ENCODE data around the gene H3-3A.

H3-3A gene

DNA sequence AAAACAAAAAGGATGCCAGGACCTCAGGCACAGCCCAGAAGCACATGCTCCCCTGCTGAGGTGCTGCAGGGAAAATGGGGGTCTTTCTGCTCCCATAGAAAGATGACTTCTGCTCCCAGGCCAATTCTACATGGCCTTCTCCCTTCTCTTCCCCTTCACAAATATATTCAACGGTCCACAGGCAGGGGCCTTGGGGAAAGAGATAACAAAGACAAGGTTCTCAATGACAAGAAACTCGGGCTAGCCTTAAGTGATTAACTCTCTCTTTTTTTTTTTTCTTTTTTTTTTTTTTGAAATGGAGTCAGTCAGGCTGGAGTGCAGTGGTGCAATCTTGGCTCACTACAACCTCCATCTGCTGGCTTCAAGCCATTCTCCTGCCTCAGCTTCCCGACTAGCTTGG, 54.2 kb downstream of the H3-3A start:
- Histone ChIP-seq H2AFZ (ENCODE audit: low read length) (no peak overlapping the region), H4K20me1 (ENCODE audit: insufficient read depth, low read length) (no peaks in the 10 kb centered on the region), H3K79me2 (ENCODE audit: low read length) (no peaks in the 10 kb centered on the region), H3K9me2 (replicated peaks; ENCODE audit: insufficient read depth, low read length) (no peaks in the 10 kb centered on the region), H3K36me3 (replicated peaks; ENCODE audit: insufficient read depth, low read length) (no peaks in the 10 kb centered on the region), H3K9ac (ENCODE audit: low read length) (no peak overlapping the region), H3F3A (ENCODE audit: insufficient read depth, low read length) (peaks cover 17% of the 10 kb centered on the region), H3K4me1 (ENCODE audit: low read length) (peaks cover 21% of the 10 kb centered on the region), H3K4me2 (ENCODE audit: low read depth, low read length) (no peak overlapping the region), H3K27me3 (replicated peaks; ENCODE audit: insufficient read depth, low read length) (no peaks in the 10 kb centered on the region), H3K27ac (ENCODE audit: low read length) (no peak overlapping the region), H3K9me3 (replicated peaks; ENCODE audit: insufficient read depth, low read length) (no peaks in the 10 kb centered on the region), H3K4me3 (ENCODE audit: low read length) (no peak overlapping the region)
- DNase-seq, result no peak
- TF ChIP-seq CTCF (IDR thresholded peaks at IDR 0.05; ENCODE audit: low read length) (no peak), EZH2 (optimal IDR thresholded peaks at IDR 0.05; ENCODE audit: low read depth, low read length) (no peak), EZH2phosphoT487 (IDR thresholded peaks at IDR 0.05; ENCODE audit: low read length) (no peak)

GRCh38 chr1:226117330-226117729, 54.8 kb downstream of the H3-3A start:
- Histone ChIP-seq H3K4me3 (ENCODE audit: low read length) (no peak overlapping the region), H3K4me2 (ENCODE audit: low read depth, low read length) (no peak overlapping the region), H3F3A (ENCODE audit: insufficient read depth, low read length) (peaks cover 14% of the 10 kb centered on the region), H3K9me3 (replicated peaks; ENCODE audit: insufficient read depth, low read length) (no peaks in the 10 kb centered on the region), H3K9me2 (replicated peaks; ENCODE audit: insufficient read depth, low read length) (no peaks in the 10 kb centered on the region), H3K79me2 (ENCODE audit: low read length) (no peaks in the 10 kb centered on the region), H3K36me3 (replicated peaks; ENCODE audit: insufficient read depth, low read length) (no peaks in the 10 kb centered on the region), H3K9ac (ENCODE audit: low read length) (no peak overlapping the region), H3K4me1 (ENCODE audit: low read length) (peaks cover 15% of the 10 kb centered on the region), H4K20me1 (ENCODE audit: insufficient read depth, low read length) (no peaks in the 10 kb centered on the region), H2AFZ (ENCODE audit: low read length) (no peak overlapping the region), H3K27ac (ENCODE audit: low read length) (no peak overlapping the region), H3K27me3 (replicated peaks; ENCODE audit: insufficient read depth, low read length) (no peaks in the 10 kb centered on the region)
- TF ChIP-seq CTCF (IDR thresholded peaks at IDR 0.05; ENCODE audit: low read length) (no peak), EZH2 (optimal IDR thresholded peaks at IDR 0.05; ENCODE audit: low read depth, low read length) (no peak), EZH2phosphoT487 (IDR thresholded peaks at IDR 0.05; ENCODE audit: low read length) (no peak)
- DNase-seq, result no peak

GRCh38 chr1:226118357-226118756, 55.8 kb downstream of the H3-3A start:
- Histone ChIP-seq H3K27me3 (replicated peaks; ENCODE audit: insufficient read depth, low read length) (no peaks in the 10 kb centered on the region), H3K9me3 (replicated peaks; ENCODE audit: insufficient read depth, low read length) (no peaks in the 10 kb centered on the region), H3K79me2 (ENCODE audit: low read length) (no peaks in the 10 kb centered on the region), H2AFZ (ENCODE audit: low read length) (no peak overlapping the region), H3K9ac (ENCODE audit: low read length) (no peak overlapping the region), H3K4me2 (ENCODE audit: low read depth, low read length) (no peak overlapping the region), H3K9me2 (replicated peaks; ENCODE audit: insufficient read depth, low read length) (no peaks in the 10 kb centered on the region), H3K36me3 (replicated peaks; ENCODE audit: insufficient read depth, low read length) (no peaks in the 10 kb centered on the region), H3K4me1 (ENCODE audit: low read length) (peaks cover 11% of the 10 kb centered on the region), H4K20me1 (ENCODE audit: insufficient read depth, low read length) (no peaks in the 10 kb centered on the region), H3K27ac (ENCODE audit: low read length) (no peak overlapping the region), H3K4me3 (ENCODE audit: low read length) (no peak overlapping the region), H3F3A (ENCODE audit: insufficient read depth, low read length) (peaks cover 15% of the 10 kb centered on the region)
- TF ChIP-seq CTCF (IDR thresholded peaks at IDR 0.05; ENCODE audit: low read length) (no peak), EZH2phosphoT487 (IDR thresholded peaks at IDR 0.05; ENCODE audit: low read length) (no peak), EZH2 (optimal IDR thresholded peaks at IDR 0.05; ENCODE audit: low read depth, low read length) (no peak)
- no peak for DNase-seq
